HG02571 (cell line): ENCODE results near the gene ASIC2.

Experiments used
- ATAC-seq: cut with Tn5 transposase; IDR thresholded peaks from one replicate; pipeline ENCODE4 v1.9.1; 2021; ENCODE audit warnings: mild to moderate bottlenecking, moderate library complexity; ENCODE audit not compliant: unreplicated experiment

ASIC2 gene

GRCh38 chr17:33033176-33033575 lies 259.9 kb downstream of the ASIC2 start:
- no peak for ATAC-seq

DNA sequence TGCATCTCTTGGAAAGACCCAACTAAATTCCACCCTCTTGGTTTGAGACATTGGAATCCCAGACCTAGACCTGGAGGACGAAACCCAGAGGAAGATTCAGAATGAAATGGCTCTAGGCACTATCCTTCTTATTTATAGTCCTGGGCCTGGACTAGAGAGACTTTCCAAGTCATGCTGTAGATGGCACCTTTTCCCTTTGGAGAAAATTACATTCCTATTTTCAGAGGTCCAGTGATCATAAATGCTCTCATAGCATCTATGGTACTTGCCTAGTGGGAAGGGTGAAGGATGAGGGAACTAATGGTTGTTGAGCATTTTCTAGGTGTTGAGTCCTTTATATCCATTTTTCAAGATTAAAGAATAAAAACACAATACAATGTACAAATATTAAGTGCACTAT lies 264.3 kb downstream of the ASIC2 start:
- no peak for ATAC-seq

DNA sequence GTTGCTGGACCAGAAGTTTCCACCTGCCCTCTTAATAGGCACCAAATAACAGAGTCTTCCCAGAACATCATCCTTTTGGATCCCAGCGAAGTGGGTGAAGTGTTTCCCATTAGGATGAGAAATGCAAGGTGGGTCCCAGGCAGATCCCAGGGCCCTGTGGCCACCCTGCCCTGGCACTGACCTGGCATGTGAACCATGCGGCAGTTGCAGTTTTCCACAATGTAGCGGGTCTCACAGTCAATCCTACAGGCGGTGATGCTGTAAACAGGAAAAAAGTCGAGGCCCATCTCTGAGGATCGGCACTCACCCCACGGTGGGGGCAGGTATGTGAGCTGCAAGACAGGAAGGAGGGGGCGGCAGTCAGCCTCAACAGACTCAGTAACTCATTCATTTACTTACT lies 265.0 kb downstream of the ASIC2 start:
- ATAC-seq: no peak

DNA sequence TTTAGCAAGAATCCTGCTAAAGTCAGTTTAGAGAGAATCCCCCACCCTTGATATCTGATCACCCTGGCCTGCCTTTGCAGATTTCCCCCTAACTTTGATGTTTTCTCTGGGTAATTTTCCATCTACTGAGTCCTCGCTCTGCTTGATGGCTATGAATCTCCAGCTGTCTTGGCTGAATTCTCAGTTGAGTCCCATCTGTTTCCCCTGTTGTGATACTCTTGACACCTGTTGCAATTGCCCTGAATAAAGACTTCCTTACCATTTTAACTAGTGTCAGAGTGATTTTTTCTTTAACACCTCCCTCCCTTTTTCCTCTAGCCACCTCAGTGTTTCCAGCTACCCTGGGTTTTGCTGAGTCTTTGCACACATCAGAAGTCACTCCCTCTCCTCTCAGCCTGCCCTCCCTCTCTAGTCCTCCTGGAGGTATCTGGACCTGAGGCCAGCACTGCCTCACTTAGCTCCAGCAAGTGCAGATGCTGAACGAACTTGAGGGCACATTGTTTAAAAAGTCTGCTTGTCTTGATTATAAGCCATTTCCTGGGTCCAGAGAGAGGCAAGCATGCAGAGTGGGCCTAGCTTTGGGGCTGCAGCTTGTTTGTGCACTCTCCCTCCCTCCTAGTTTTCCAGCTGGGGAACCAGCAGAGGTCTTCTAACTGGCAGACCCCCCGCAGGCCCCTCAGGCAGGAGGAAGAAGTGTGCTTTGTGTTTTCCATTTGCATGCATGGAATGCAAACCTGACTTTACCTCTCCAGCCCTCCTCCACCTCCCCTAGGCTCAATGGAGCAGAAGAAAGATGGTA lies 268.2 kb downstream of the ASIC2 start:
- ATAC-seq: no peak

DNA sequence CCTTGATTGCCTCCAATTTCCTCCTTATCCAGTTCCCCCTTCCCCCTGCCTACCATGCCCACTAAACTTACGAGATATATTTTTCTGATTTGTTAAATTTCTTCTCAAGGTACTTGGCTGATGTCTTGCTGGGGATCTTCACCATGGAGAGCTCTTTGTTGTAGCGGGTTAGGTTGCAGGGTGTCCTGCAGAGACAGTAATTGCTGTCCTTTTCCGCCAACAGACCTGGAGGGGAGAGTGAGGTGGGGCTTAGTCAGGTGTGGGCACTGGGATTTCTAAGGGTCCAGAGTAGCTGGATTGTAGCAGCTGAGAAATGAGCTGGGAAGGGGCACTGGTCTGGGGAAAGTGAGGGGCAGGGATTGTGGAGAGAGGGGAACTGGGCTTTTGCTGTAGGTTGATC lies 269.3 kb downstream of the ASIC2 start:
- ATAC-seq: no peak

- no peak for ATAC-seq
Measured at GRCh38 chr17:33021731-33022408, 271.2 kb downstream of the ASIC2 start.

DNA sequence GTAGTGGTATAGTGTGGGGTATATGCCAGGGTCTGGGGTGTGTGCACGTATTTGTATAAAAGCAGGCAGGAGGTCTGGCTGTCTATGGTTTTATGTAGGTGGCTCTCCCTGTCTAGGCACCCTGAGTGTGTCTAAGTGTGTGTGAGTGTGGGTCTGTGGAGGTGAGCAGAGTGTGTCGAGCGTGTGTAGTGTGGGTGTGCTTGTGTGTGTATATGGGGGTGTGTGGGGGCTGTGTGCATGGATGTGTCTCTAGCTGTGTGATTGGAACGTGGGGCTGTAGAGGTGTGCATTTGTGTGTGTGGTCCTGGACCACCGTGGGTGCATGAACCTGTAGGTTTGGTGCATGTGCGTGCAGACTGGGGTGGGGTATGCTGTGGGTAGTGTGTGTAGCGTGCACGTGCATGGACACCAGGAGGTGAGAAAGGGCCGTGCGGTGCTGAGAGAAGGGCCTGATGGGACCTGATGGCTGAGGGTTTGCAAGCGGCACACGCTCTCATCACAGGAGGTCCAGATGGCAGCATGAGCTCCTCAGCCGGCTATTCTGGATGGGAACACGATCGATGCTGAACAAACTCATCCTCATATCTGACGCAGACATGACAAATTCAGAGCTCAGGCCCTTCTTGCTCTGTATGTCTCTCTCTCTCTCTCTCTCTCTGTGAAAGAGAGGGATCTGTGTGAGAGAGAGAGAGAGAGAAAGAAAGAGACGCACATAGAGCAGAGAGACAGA lies 273.8 kb downstream of the ASIC2 start:
- ATAC-seq: no peak

- ATAC-seq: no peak
Measured at GRCh38 chr17:33017366-33017765, 275.7 kb downstream of the ASIC2 start.

GRCh38 chr17:33016920-33017319 lies 276.2 kb downstream of the ASIC2 start:
- ATAC-seq: no peak

- no peak for ATAC-seq
Measured at GRCh38 chr17:33015716-33016346, 277.3 kb downstream of the ASIC2 start.

- no peak for ATAC-seq
Measured at GRCh38 chr17:33014751-33015150, 278.3 kb downstream of the ASIC2 start.

DNA sequence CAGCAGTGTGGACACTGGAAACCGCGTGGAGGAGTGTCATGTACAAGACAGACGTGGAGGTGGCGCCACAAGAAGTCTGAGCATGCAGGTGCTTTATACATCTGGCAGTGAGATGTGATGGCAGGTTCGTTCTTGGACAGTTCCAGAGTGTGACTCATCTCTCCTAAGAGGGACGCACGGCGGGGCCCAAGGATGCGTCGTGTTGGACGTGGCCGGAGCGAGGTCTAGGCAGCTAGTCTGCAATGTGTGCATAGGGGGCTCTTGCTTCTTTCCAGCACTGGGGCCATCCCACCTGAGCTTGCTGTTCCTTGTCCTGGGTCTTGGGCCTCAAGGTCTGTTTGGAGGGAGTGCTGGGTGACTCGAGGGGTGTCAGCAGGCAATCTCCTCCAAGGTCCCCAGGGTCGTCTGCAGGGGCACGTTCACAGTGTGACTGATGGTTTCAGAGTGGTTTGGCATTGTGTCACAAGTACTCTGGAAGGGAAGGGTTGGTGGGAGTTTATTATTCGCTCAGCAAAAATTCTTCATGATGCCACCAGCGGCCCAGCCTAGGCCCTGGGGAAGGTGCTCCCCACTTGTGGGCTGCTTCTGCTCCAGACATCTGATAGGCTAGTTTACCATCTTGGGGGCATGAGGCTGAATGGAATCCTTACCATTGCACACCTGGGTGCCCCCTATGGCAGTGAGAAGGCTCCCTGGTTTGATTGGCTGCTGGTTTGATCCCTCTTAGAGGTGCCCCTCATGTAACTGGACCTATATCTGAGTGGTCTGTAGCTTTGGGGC lies 279.3 kb downstream of the ASIC2 start:
- ATAC-seq: no peak

DNA sequence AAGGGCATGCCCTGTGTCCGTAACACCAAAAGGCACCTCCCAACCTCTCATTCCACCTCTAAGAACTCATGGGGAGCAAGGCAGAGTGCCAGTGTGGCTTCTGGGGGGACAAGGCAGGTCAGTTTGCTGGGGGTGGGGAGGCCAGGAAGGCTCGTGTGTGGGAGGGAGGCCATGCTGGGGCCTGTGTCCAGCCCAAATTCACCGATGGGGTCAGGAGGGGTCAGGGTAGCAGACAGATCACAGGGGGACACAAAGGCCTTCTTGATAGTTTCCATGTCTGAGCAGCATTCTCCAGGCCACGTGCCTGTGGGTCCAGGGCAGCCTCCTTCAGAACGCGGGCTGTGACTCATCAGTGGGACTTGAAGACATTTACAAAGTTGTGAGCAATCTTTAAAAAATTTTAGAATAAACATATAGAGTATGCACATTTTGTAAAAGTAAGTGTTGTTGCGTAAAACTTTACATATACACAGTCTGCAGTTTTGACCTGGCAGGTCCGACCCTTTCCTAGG lies 280.5 kb downstream of the ASIC2 start:
- ATAC-seq: no peak

- no peak for ATAC-seq
Measured at GRCh38 chr17:33009636-33010035, 283.5 kb downstream of the ASIC2 start.

DNA sequence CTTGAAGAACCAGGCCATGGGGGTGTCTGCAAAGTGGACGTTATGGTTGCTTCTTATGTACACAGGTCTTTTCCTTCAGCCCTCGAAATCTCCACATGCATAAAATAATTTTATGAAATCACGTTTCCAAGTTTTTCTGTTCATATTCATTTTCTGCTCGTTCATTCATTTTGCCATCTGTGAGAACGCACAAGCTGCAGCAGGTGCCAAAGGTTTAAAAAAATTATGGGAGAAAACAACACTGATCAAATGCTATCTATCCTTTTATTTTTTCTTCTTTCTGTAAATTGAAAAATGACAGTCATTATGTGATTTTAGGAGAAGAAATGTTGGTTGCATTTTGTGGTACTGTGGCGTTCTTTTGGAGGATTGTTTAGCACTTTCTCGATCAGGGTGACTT lies 285.9 kb downstream of the ASIC2 start:
- ATAC-seq: no peak

GRCh38 chr17:33002246-33002645 lies 290.8 kb downstream of the ASIC2 start:
- ATAC-seq: no peak

DNA sequence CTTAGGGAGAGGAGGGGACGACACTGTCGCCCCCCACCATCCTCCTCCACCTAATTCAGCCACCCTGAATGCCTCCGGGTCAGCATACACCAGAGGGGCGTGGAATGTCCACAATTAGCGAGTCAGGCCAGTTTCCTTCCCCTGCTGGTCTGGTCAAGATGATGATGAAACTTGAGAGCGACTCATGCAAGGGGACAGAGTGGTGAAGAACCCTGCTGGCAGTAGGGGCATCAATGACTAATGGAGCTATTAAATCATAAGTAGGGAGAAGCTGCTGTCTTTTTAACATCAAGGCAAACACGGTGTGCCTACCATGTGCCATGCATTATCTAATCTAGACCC lies 294.2 kb downstream of the ASIC2 start:
- ATAC-seq: no peak

- no peak for ATAC-seq
Measured at GRCh38 chr17:32998111-32998886, 294.8 kb downstream of the ASIC2 start.

GRCh38 chr17:32995416-32996045 lies 297.6 kb downstream of the ASIC2 start:
- ATAC-seq: no peak
